OCI-LY7 (cell line): ENCODE results near the gene ZNF207.

ENCODE experiments used
- EZH2phosphoT487 ChIP-seq: fragments of 200-600 bp; sonication (generic); IDR thresholded peaks from 2 replicates; pipeline ENCODE4 v1.6.1; 2018; ENCODE audit warnings: low read depth, borderline replicate concordance, mild to moderate bottlenecking, mixed run types, antibody characterized with exemption, low read length, moderate library complexity, mixed read lengths
- TF ChIP-seq, protein P1 (sequence below): fragments of 200-600 bp; sonication (generic); conservative IDR thresholded peaks from 2 replicates; pipeline ENCODE4 v1.5.1; 2014; ENCODE audit warnings: mild to moderate bottlenecking, antibody characterized with exemption, low read length, moderate library complexity, mixed read lengths

DNA sequence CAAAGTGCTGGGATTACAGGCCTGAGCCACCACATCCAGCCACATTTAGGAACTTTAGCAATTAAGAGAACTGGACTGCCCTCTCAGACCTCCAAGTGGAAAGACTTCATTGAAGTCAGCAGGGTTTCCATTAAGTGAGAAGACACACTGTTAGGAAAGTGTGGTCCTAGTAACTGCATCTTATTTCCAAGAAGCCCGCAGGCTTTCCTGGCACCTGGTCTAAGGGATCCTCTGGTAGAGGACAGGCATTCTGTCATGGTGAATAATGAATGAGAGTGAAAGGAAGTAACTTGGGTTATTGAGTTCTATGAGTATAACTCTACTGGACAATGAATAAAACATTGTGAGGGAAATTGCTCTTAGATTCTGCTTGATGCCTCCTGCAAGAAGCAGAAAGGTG, 22.0 kb upstream of the ZNF207 start:
- TF ChIP-seq, protein P1, sequence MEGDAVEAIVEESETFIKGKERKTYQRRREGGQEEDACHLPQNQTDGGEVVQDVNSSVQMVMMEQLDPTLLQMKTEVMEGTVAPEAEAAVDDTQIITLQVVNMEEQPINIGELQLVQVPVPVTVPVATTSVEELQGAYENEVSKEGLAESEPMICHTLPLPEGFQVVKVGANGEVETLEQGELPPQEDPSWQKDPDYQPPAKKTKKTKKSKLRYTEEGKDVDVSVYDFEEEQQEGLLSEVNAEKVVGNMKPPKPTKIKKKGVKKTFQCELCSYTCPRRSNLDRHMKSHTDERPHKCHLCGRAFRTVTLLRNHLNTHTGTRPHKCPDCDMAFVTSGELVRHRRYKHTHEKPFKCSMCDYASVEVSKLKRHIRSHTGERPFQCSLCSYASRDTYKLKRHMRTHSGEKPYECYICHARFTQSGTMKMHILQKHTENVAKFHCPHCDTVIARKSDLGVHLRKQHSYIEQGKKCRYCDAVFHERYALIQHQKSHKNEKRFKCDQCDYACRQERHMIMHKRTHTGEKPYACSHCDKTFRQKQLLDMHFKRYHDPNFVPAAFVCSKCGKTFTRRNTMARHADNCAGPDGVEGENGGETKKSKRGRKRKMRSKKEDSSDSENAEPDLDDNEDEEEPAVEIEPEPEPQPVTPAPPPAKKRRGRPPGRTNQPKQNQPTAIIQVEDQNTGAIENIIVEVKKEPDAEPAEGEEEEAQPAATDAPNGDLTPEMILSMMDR: no peak
- TF ChIP-seq EZH2phosphoT487: no peak
